ENCODE data around the gene MSH2.
A peak's percentile ranks its signal among the peaks of the same experiment; 100 is the strongest.
"Not testable (repeated sequence)": the region's sequence is repeated elsewhere in the genome, so short reads cannot be mapped to it uniquely, and the experiment has no call there.

MSH2 gene

DNA sequence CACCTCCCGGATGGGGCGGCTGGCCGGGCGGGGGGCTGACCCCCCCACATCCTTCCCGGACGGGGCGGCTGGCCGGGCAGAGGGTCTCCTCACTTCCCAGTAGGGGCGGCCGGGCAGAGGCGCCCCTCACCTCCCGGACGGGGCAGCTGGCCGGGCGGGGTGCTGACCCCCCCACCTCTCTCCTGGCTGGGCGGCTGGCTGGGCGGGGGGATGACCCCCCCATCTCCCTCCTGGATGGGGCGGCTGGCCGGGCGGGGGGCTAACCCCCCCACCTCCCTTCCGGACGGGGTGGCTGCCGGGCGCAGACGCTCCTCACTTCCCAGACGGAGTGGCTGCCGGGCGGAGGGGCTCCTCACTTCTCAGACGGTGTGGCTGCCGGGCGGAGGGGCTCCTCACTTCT, 30.5 kb downstream of the MSH2 start:
- not testable (repeated sequence) for H3K27ac Mint-ChIP-seq; H3K27me3 Mint-ChIP-seq; H3K9me3 Mint-ChIP-seq; H3K4me1 Mint-ChIP-seq (ENCODE audit: low read depth); H3K4me3 Mint-ChIP-seq
- peaks cover 49% of the 10 kb centered on the region for H3K36me3 Mint-ChIP-seq (ENCODE audit: low read depth)

DNA sequence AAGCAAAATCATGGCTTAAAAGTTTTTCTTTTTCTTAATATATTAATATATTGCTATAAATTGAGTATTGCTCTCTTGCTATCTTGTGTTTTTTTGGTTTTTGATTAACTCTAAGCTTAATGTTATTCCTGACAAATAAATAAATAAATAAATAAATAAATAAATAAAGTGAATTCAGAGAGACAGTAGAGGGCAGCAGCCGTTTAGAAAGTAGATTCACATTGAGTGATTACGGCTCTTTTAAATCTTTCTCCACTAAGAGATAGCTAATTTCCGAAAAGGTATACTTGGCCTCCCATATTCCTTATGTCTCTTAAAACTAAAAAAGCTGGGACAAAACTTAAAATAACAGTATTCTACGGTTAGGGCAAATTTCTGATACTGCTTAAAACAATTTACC, 34.3 kb downstream of the MSH2 start:
- H3K27me3 Mint-ChIP-seq = no peaks in the 10 kb centered on the region
- no peaks in the 10 kb centered on the region for H3K4me1 Mint-ChIP-seq (ENCODE audit: low read depth)
- H3K36me3 Mint-ChIP-seq (ENCODE audit: low read depth) = peaks cover 37% of the 10 kb centered on the region
- no peak overlapping the region for H3K4me3 Mint-ChIP-seq
- H3K9me3 Mint-ChIP-seq = no peaks in the 10 kb centered on the region
- no peak overlapping the region for H3K27ac Mint-ChIP-seq

DNA sequence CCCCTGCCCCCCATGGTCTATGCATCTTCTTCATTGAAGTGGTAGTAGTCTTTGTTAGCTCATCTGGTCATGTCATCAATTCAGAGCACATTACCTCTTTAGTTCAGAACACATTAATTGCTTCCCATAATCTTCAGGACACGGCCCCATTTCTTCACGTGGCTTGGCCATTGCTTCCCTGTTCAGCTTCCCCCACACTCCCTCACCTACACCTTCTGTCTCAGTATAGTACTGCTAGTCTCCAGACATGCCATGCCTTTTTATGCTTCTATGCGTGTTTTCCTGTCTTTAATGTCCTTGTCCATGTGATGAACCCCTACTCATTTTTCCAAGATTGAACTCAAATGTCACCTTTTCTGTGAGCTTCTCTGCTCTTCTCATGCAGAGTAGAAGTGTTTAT, 35.1 kb downstream of the MSH2 start:
- no peaks in the 10 kb centered on the region for H3K9me3 Mint-ChIP-seq
- no peak overlapping the region for H3K4me3 Mint-ChIP-seq
- no peak overlapping the region for H3K27ac Mint-ChIP-seq
- H3K4me1 Mint-ChIP-seq (ENCODE audit: low read depth) = no peaks in the 10 kb centered on the region
- peaks cover 38% of the 10 kb centered on the region for H3K36me3 Mint-ChIP-seq (ENCODE audit: low read depth)
- no peaks in the 10 kb centered on the region for H3K27me3 Mint-ChIP-seq

DNA sequence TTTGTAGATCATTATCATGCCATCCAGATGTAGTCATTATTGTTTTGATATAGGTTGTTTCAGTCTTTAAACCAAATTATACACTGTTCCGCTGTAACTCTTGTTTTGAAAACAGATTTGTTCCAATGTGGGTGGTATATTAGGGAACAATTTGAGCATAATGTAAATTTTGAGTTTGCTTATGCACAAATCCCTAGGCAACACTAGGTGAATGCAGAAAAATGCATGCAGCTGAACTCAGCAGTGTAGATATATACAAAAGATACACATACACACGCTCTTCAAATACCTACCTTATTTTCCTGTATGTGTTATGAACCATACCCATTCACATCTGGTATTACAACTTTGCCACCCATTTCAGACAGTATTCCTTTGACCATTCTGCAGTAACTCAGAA, 35.8 kb downstream of the MSH2 start:
- Mint-ChIP-seq H3K36me3 (ENCODE audit: low read depth) (peaks cover 38% of the 10 kb centered on the region), H3K27ac (no peak overlapping the region), H3K9me3 (no peaks in the 10 kb centered on the region), H3K4me3 (no peak overlapping the region), H3K27me3 (no peaks in the 10 kb centered on the region), H3K4me1 (ENCODE audit: low read depth) (no peaks in the 10 kb centered on the region)

DNA sequence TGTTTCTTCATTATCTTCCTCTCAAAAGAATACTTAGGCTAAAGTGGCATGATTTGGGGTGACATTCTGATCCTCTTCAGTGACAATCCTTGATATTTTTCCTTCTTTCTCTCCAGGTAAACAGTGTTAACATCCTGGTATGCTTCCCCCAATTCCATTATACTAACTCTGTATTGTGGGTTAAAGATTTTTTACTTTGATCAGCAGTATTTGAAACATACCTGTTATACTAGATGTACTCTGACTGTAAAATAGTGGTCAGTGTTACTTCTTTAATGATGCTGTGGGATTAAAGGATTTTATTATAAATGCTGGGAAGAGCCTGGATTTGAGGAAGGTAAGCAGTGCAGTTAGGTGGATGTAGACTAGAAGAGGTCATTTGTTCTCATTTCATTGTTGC, 48.8 kb downstream of the MSH2 start:
- Mint-ChIP-seq H3K27me3 (no peaks in the 10 kb centered on the region), H3K9me3 (peaks cover 4% of the 10 kb centered on the region), H3K4me1 (ENCODE audit: low read depth) (no peaks in the 10 kb centered on the region), H3K36me3 (ENCODE audit: low read depth) (peaks cover 67% of the 10 kb centered on the region), H3K4me3 (no peak overlapping the region), H3K27ac (no peak overlapping the region)

DNA sequence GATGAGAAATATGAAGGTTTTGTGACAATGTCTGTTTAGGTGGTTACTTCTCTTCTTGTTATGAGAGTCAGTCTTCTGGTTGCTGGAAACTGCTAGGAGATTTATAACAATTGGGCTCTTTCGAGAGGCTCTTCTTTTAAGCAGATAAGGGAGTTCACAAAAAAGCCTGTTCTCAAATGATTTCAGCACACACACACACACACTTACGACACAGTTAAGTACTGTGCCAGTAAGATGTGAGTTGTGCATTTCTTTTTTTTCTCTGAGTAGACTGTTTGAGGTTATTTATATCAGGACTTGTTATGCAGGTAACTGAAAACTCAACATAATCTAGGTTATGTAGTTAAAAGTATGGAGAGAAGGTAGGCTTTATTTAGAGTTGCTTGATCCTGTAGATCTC, 49.8 kb downstream of the MSH2 start:
- H3K27me3 Mint-ChIP-seq = no peaks in the 10 kb centered on the region
- H3K27ac Mint-ChIP-seq = no peak overlapping the region
- peaks cover 5% of the 10 kb centered on the region for H3K4me1 Mint-ChIP-seq (ENCODE audit: low read depth)
- peaks cover 72% of the 10 kb centered on the region for H3K36me3 Mint-ChIP-seq (ENCODE audit: low read depth)
- H3K4me3 Mint-ChIP-seq = no peak overlapping the region
- H3K9me3 Mint-ChIP-seq = peaks cover 4% of the 10 kb centered on the region

DNA sequence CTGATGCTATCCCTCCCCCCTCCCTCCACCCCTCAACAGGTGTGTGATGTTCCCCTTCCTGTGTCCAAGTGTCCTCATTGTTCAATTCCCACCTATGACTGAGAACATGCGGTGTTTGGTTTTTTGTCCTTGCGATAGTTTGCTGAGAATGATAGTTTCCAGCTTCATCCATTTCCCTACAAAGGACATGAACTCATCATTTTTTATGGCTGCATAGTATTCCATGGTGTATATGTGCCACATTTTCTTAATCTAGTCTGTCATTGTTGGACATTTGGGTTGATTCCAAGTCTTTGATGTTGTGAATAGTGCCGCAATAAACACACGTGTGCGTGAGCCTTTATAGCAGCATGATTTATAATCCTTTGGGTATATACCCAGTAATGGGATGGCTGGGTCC, 51.9 kb downstream of the MSH2 start:
- not testable (repeated sequence) for H3K27me3 Mint-ChIP-seq, H3K4me3 Mint-ChIP-seq, H3K27ac Mint-ChIP-seq, H3K9me3 Mint-ChIP-seq
- H3K36me3 Mint-ChIP-seq (ENCODE audit: low read depth) = peaks cover 68% of the 10 kb centered on the region
- H3K4me1 Mint-ChIP-seq (ENCODE audit: low read depth) = peaks cover 15% of the 10 kb centered on the region

DNA sequence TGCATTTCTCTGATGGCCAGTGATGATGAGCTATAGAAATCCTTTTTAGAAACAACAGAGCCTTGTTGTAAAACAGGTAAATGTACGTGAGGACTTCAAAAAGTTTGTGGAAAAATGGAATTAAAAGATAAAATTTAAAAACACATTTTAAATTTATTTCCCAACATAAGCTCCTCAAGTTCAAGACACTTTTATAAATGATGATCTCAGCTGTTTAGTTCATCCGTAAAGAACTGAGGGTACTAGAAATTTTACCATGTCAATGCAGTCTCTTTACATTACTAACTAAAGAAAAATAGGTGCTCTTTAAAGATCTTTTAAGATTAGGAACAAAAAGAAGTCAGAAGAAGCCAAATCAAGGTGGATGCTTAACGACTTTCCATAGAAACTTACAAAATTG, 52.5 kb downstream of the MSH2 start:
- peaks cover 15% of the 10 kb centered on the region for H3K4me1 Mint-ChIP-seq (ENCODE audit: low read depth)
- H3K27me3 Mint-ChIP-seq = no peaks in the 10 kb centered on the region
- peaks cover 4% of the 10 kb centered on the region for H3K9me3 Mint-ChIP-seq
- no peak overlapping the region for H3K4me3 Mint-ChIP-seq
- H3K36me3 Mint-ChIP-seq (ENCODE audit: low read depth) = peaks cover 69% of the 10 kb centered on the region
- H3K27ac Mint-ChIP-seq = no peak overlapping the region

DNA sequence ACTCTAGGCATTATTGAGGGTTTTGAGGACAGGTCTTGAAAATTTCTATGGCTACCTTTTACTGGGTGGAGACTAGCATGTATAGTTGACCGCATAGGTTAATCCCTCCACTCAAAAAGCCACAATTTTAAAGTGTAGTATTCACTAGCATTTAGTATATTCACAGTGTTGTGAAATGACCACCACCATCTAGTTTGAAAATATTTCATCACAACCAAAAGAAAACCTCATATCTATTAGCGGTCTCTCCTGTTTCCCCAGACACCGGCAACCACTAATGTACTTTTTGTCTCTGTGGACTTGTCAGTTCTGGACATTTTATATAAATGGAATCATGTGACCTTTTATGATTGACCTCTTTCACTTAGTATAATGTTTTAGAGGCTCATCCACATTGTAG, 53.9 kb downstream of the MSH2 start:
- Mint-ChIP-seq H3K4me1 (ENCODE audit: low read depth) (peaks cover 15% of the 10 kb centered on the region), H3K27me3 (no peaks in the 10 kb centered on the region), H3K9me3 (peaks cover 4% of the 10 kb centered on the region), H3K4me3 (no peak overlapping the region), H3K27ac (no peak overlapping the region), H3K36me3 (ENCODE audit: low read depth) (peaks cover 58% of the 10 kb centered on the region)

DNA sequence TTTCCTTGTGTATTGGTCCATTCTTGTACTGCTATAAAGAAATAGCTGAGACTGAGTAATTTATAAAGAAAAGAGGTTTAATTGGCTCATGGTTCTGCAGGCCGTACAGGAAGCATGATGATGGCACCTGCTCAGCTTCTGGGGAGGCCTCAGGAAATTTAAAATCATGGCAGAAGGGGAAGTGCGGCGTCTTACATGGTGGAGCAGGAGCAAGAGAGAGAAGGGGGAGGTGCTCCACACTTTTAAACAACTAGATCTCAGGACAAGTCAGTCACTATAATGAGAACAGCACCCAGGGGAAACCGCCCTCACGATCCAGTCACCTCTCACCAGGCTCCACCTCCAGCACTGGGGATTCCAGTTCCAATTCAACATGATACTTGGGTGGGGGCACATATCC, 54.3 kb downstream of the MSH2 start:
- no peak overlapping the region for H3K27ac Mint-ChIP-seq
- H3K4me1 Mint-ChIP-seq (ENCODE audit: low read depth) = peaks cover 15% of the 10 kb centered on the region

DNA sequence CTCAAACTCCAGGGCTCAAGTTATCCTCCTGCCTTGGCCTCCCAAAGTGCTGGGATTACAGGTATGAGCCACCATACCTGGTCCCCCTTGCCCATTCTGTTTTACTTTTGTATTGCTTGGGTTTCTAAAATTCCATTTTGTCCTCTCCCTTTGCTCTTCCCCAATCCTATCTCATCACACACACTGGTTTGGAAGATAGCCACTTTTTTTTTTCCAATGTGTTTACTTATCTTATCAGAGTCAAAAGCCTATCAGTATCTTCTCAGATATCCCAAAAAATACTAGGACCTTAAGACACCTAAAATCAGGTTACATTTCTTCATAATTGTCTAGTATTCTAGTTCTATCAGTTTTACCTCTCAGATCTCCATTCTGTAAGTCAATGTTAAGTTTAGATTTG, 56.1 kb downstream of the MSH2 start:
- H3K36me3 Mint-ChIP-seq (ENCODE audit: low read depth) = peaks cover 57% of the 10 kb centered on the region
- H3K4me1 Mint-ChIP-seq (ENCODE audit: low read depth) = peaks cover 15% of the 10 kb centered on the region
- H3K9me3 Mint-ChIP-seq = peaks cover 4% of the 10 kb centered on the region
- no peaks in the 10 kb centered on the region for H3K27me3 Mint-ChIP-seq
- no peak overlapping the region for H3K27ac Mint-ChIP-seq
- no peak overlapping the region for H3K4me3 Mint-ChIP-seq

More for the DNA sequence above, 54.3 kb downstream of the MSH2 start:
- peaks cover 4% of the 10 kb centered on the region for H3K9me3 Mint-ChIP-seq
- H3K4me3 Mint-ChIP-seq = no peak overlapping the region
- H3K27me3 Mint-ChIP-seq = no peaks in the 10 kb centered on the region
- peaks cover 57% of the 10 kb centered on the region for H3K36me3 Mint-ChIP-seq (ENCODE audit: low read depth)

DNA sequence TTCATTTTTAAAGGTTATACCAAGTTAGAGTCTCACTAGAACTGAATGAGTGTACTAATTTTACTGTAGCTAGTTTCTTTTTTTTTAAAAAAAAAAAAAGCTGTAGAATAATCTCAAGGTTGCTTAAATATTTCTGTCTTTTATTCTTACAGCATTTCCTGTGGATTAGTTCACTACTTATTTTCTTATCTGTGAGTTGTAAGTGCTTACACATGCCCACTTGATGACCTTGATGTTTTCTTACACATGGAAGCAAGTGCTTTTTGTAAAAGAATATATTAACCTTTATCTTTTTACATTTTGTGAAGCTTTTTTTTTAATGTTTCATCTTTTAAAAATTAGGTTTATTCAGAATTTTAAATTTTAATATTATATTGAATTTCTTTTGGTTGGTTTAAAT, 57.8 kb downstream of the MSH2 start:
- no peaks in the 10 kb centered on the region for H3K27me3 Mint-ChIP-seq
- H3K4me3 Mint-ChIP-seq = no peak overlapping the region
- peaks cover 66% of the 10 kb centered on the region for H3K36me3 Mint-ChIP-seq (ENCODE audit: low read depth)
- H3K27ac Mint-ChIP-seq = no peak overlapping the region
- H3K9me3 Mint-ChIP-seq = no peaks in the 10 kb centered on the region
- peaks cover 15% of the 10 kb centered on the region for H3K4me1 Mint-ChIP-seq (ENCODE audit: low read depth)

DNA sequence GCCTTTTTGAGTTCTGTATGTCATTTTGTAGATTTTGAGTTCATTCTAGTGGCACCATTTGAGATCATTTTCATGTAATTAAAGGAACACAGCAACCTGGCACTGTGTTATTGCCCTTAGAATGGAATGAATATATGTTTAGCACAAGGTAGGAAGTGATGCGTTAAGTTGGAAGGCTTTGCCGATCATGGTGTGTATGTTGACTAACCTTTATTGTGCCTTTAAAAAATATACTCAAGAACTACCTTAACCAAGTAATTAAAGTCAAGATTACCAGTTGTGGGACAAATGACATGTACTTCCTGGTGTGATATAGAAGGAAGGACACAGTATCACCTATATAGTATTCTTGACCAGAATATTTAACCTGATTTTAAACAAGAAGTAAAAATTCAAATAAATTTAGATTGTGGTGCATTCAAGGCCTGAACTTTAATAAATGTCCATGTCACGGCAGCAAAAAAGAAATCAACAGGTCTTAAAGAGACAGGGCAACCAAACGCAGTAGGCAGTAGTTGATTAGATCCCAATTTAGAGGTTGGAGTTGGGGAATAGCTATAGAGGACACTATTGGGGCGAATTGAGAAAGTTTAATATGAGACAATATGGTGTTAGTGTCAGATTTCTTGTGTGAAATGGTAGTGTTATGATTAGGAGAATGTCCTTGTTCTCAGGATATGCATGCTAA, 68.6 kb downstream of the MSH2 start:
- H3K27ac Mint-ChIP-seq = no peak overlapping the region
- H3K4me1 Mint-ChIP-seq (ENCODE audit: low read depth) = no peaks in the 10 kb centered on the region
- no peak overlapping the region for H3K4me3 Mint-ChIP-seq
- H3K36me3 Mint-ChIP-seq (ENCODE audit: low read depth) = peaks cover 52% of the 10 kb centered on the region
- no peaks in the 10 kb centered on the region for H3K27me3 Mint-ChIP-seq
- H3K9me3 Mint-ChIP-seq = no peaks in the 10 kb centered on the region

DNA sequence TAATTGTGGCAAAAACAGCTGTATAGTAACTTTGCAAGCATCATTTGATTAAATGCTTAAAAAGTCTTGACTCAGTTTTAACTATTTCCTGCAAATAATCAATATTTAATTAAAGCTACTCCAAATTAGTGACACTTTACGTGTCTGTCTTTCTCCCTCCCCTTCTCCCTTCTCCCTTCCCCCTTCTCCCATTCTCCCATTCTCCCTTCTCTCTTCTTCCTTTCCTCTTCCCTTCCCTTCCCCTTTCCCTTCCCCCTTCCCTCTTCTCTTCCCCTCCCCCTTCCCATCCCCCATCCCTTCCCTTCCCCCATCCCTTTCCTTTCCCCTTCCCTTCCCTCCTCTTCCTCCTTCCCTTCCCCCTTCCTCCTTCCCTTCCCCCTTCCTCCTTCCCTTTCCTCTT, 76.9 kb downstream of the MSH2 start:
- H3K9me3 Mint-ChIP-seq = no peaks in the 10 kb centered on the region
- no peak overlapping the region for H3K4me3 Mint-ChIP-seq
- H3K27ac Mint-ChIP-seq = no peak overlapping the region
- H3K36me3 Mint-ChIP-seq (ENCODE audit: low read depth) = peaks cover 72% of the 10 kb centered on the region
- no peaks in the 10 kb centered on the region for H3K27me3 Mint-ChIP-seq
- H3K4me1 Mint-ChIP-seq (ENCODE audit: low read depth) = peaks cover 4% of the 10 kb centered on the region

DNA sequence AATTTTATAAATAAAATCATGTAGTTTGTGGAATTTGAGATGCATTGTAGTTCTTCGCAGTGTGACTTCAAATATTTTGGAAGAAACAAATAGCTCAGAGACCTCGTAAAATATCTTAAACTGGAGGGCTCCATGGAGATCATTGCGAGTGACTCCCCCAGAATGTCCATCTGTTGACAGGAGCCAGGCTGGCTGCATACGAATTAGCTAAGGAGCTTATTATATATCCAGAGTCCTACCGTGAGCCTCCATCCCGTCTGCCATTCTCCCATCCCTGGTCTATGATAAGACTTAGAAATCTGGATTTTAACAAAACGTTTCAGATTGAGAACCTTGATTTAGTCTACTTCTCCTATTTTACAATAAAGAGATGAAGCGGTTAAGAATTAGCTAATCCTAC, 80.2 kb downstream of the MSH2 start:
- no peaks in the 10 kb centered on the region for H3K9me3 Mint-ChIP-seq
- no peaks in the 10 kb centered on the region for H3K27me3 Mint-ChIP-seq
- H3K27ac Mint-ChIP-seq = no peak overlapping the region
- H3K36me3 Mint-ChIP-seq (ENCODE audit: low read depth) = peaks cover 49% of the 10 kb centered on the region
- peaks cover 25% of the 10 kb centered on the region for H3K4me1 Mint-ChIP-seq (ENCODE audit: low read depth)
- no peak overlapping the region for H3K4me3 Mint-ChIP-seq

DNA sequence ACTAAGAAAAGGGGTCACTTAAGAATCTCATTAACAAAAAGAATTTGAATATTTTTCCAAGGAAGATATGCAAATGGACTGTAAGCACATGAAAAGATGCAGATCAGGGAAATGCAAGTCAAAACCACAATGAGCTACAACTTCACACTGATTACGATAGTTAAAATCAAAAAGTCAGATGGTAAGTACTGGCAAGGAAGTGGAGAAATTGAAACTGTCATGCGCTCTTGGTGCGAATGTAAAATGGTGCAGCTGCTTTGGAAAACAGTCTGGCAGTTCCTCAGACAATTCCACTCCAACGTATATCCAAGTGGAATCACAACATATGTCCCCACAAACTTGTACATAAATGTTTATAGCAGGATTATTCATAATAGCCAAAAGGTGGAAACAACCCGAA, 81.4 kb downstream of the MSH2 start:
- H3K9me3 Mint-ChIP-seq = no peaks in the 10 kb centered on the region

More for the DNA sequence above, 81.4 kb downstream of the MSH2 start:
- peaks cover 40% of the 10 kb centered on the region for H3K36me3 Mint-ChIP-seq (ENCODE audit: low read depth)
- no peak overlapping the region for H3K4me3 Mint-ChIP-seq
- H3K27ac Mint-ChIP-seq = peak overlapping the region; percentile 15
- no peaks in the 10 kb centered on the region for H3K27me3 Mint-ChIP-seq
- peaks cover 25% of the 10 kb centered on the region for H3K4me1 Mint-ChIP-seq (ENCODE audit: low read depth)

All from stimulated activated naive CD8-positive, alpha-beta T cell treated with anti-CD3 and anti-CD28 coated beads, Interleukin-15, Interleukin-2, amounts not matched to agents 100 ng/mL and 50 ng/mL, for 24 hours (primary cell).